AG09309 (cell line): ENCODE data around the gene PRDM16.

Experiments
- DNase-seq: peaks from one replicate; pipeline ENCODE4 v3.0.0-alpha.2; 2010; ENCODE audit warnings: low read depth
- H3K4me3 ChIP-seq: 2 replicates; pipeline ENCODE4 v1.5.1; 2011; ENCODE audit warnings: mild to moderate bottlenecking, low read depth, low read length, moderate library complexity; ENCODE audit not compliant: control insufficient read depth
- CTCF ChIP-seq: IDR thresholded peaks from 2 replicates; pipeline ENCODE4 v1.5.1; 2011; ENCODE audit warnings: mild to moderate bottlenecking, low read depth, low read length, inconsistent platforms; ENCODE audit not compliant: insufficient read depth, control insufficient read depth; ENCODE audit errors: missing control alignments

The PRDM16 gene

GRCh38 chr1:3334366-3334765 is 265.4 kb downstream of the PRDM16 start:
- no peak for DNase-seq
- H3K4me3 ChIP-seq = no peak overlapping the region
- no peak for TF ChIP-seq CTCF

GRCh38 chr1:3335754-3336640 is 267.0 kb downstream of the PRDM16 start:
- no peak for TF ChIP-seq CTCF
- no peak overlapping the region for H3K4me3 ChIP-seq
- no peak for DNase-seq

GRCh38 chr1:3336641-3337630 is 267.9 kb downstream of the PRDM16 start:
- TF ChIP-seq CTCF = no peak
- no peak for DNase-seq
- no peak overlapping the region for H3K4me3 ChIP-seq

GRCh38 chr1:3337798-3338724 is 269.1 kb downstream of the PRDM16 start:
- no peak for TF ChIP-seq CTCF
- DNase-seq = no peak
- no peak overlapping the region for H3K4me3 ChIP-seq

- no peak for DNase-seq
- no peak overlapping the region for H3K4me3 ChIP-seq
- TF ChIP-seq CTCF = no peak
These were observed 269.7 kb downstream of the PRDM16 start for GRCh38 chr1:3338725-3339070.

GRCh38 chr1:3339856-3340255 is 270.9 kb downstream of the PRDM16 start:
- no peak overlapping the region for H3K4me3 ChIP-seq
- TF ChIP-seq CTCF = no peak
- no peak for DNase-seq
